Fibroblast of lung (primary cell): ENCODE results near the gene WDR87.

ENCODE experiments used
- EZH2 ChIP-seq: IDR thresholded peaks from 2 replicates; pipeline ENCODE4 v1.5.1; 2012; ENCODE audit warnings: low read length, control low read depth, mild to moderate bottlenecking; ENCODE audit errors: missing control alignments
- TF ChIP-seq, protein P1 (sequence below), 2 donors: IDR thresholded peaks in 1 of 2; conservative IDR thresholded peaks in 1 of 2; 1 replicate in 1 of 2; 2 replicates in 1 of 2; pipeline ENCODE4 v1.5.1; 2011 to 2012; ENCODE audit warnings: low read length in 2 of 2, control low read depth in 1 of 2, inconsistent platforms in 1 of 2, low read depth in 1 of 2, mild to moderate bottlenecking in 1 of 2

DNA sequence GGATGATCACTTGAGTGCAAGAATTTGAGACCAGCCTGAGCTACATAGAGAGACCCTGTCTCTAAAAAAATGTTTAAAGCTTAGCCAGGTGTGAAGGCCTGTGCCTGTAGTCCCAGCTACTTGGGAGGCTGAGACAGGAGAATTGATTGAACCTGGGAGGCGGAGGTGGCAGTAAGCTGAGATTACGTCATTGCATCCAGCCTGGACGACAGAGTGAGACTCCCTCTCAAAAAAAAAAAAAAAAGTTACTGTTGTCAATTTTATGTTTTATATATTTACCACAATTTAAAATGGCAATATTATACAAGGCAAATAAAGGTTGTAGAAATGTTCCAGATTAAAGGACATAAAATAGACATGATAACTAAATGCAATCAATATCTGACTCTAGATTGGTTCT is 29.2 kb downstream of the WDR87 start:
- TF ChIP-seq, protein P1, sequence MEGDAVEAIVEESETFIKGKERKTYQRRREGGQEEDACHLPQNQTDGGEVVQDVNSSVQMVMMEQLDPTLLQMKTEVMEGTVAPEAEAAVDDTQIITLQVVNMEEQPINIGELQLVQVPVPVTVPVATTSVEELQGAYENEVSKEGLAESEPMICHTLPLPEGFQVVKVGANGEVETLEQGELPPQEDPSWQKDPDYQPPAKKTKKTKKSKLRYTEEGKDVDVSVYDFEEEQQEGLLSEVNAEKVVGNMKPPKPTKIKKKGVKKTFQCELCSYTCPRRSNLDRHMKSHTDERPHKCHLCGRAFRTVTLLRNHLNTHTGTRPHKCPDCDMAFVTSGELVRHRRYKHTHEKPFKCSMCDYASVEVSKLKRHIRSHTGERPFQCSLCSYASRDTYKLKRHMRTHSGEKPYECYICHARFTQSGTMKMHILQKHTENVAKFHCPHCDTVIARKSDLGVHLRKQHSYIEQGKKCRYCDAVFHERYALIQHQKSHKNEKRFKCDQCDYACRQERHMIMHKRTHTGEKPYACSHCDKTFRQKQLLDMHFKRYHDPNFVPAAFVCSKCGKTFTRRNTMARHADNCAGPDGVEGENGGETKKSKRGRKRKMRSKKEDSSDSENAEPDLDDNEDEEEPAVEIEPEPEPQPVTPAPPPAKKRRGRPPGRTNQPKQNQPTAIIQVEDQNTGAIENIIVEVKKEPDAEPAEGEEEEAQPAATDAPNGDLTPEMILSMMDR (conservative IDR thresholded peaks at IDR 0.05 in 1 of 2, IDR thresholded peaks at IDR 0.05 in 1 of 2; ENCODE audit: low read depth in 1 of 2, low read length in 2 of 2) = no peak
- no peak for TF ChIP-seq EZH2
